ENCODE data around the gene IL16.

IL16 gene

DNA sequence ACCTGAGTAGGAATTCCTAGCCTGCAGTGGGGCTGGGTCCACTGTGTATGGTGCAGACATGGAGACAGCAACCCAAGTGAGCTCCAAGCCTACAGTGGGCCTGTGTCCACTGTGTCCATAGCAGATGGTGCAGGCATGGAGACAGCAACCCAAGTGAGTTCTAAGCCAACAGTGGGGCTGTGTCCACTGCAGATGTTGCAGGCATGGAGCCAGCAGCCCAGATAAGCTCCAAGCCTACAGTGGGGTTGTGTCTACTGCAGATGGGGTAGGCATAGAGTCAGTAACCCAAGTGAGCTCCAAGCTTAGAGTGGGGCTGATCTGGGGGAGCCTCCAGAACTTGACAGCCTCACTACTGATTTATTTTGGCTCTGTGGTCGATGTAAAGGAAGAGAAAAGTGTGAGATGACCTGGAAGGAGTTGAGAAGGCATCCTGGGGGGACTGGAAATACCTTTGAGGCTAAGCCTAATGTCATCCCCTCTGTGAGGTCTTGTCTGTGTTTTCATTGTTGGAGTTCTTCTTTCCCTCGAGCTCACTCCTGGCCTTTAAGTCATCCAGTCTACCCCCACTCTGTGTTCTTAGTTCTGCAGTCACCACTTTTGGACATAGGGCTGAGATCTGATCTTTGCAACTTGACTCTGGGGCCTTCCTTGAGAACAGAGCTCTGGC is 22.4 kb upstream of the IL16 start:
- no peak for DNase-seq (ENCODE audit: low read depth in 1 of 2, low spot score in 1 of 2)

DNA sequence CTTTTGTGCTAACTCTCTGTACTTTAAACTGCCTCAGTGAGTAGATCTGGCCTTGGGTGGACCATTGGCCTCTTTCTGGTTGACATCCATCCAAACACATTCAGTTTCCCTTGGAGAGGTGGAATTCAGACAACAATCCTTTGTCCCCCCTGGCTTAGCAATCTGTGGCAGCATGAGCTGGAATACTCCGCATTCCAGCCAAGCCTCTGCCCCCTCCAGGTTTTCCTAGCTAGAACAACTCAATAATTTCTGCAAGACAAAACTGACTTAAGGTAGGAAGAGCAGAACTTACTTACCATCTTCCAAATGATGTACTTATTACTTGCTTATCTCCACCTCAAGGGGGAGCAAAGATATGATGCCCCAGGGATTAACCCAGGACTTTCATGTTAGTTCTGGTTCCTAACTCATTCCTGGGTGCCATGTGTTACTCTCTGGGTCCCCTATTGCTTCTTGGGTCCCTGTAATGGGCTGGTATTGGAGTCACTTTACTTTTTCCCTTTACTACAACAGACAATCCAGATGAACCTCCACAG is 21.8 kb upstream of the IL16 start:
- no peak for DNase-seq (ENCODE audit: low read depth in 1 of 2, low spot score in 1 of 2)

DNA sequence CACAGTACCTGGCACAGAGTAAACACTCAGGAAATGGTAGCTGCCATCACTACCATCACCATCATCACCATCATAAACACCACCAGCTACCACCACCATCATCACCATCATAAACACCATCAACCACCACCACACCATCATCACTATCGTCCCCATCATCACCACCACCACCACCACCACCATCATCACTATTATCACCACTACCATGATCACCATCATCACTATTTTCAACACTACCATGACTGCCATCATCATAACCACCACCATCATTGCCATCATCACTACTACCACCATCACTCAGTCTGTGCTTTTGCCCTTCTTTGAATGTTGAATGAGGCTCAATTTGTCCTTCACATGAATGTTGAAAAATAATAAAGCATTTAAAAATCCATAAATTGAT is 21.2 kb upstream of the IL16 start:
- no peak for DNase-seq (ENCODE audit: low read depth in 1 of 2, low spot score in 1 of 2)

DNA sequence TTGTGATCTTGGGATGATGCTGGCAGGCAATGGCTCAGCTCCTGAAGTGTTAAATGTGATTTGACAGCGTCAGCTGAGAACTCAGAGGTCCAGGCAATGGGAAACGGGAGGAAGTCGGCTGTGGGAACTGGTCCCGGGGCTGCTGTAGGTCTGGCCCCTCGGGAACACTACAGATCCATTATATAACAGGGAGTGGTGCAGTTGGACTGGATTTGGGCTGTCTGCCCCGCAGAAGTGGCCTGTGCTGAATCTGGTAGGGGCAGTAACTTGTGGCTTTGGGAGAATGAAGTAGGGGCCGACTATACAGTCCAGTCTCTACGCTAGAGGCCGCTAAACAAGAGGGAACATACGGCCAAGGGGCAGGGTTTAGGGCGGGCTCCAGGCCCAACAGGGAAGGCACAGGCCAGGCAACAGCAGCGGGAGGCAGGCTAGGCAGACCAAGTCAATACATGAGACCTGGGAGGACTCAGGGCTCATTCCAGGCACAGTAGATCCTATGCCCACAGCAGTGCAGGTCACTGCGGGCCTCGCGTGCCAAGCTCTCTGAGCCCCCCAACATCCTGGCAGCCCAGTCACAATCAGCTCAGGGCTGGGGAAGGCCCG is 20.3 kb upstream of the IL16 start:
- no peak for DNase-seq (ENCODE audit: low read depth in 1 of 2, low spot score in 1 of 2)

DNA sequence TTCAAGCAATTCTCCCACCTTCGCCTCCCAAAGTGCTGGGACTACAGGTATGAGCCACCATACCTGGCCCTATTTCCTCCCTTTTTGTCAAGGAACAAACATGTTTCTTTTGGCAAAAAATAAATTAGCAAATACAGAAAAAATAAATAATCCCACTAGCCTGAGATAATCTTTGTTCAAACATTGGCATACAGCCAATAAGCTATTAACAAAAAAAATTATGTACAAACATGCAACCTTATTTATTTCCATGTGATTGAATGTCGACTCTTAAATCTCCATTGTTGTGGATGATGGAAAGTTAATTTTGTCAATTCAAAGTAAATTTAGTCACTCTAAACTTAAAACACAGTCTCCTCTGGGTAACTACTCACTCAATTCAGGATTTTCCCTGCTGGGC is 18.3 kb upstream of the IL16 start:
- no peak for DNase-seq (ENCODE audit: low read depth in 1 of 2, low spot score in 1 of 2)

DNA sequence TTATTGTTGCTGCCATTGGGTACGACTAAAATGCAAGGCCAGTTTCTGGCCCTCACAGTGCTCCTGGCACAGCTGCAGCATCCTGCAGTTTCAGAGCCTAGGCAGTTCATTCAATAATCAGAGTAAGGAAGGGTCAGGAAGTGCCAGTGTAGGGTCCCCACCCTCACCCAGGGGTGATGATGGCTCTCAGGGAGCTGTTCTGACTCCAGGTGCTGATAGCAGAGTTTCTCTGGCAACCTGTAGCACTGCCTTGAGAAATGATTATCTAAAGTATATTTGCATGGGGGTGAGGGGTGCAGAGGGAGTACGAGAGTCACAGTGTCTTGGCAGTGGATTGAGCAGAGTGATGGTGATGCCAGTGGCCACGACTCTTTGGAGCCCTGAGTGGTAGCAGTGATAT is 15.5 kb upstream of the IL16 start:
- DNase-seq (ENCODE audit: low read depth in 1 of 2, low spot score in 1 of 2): no peak

DNA sequence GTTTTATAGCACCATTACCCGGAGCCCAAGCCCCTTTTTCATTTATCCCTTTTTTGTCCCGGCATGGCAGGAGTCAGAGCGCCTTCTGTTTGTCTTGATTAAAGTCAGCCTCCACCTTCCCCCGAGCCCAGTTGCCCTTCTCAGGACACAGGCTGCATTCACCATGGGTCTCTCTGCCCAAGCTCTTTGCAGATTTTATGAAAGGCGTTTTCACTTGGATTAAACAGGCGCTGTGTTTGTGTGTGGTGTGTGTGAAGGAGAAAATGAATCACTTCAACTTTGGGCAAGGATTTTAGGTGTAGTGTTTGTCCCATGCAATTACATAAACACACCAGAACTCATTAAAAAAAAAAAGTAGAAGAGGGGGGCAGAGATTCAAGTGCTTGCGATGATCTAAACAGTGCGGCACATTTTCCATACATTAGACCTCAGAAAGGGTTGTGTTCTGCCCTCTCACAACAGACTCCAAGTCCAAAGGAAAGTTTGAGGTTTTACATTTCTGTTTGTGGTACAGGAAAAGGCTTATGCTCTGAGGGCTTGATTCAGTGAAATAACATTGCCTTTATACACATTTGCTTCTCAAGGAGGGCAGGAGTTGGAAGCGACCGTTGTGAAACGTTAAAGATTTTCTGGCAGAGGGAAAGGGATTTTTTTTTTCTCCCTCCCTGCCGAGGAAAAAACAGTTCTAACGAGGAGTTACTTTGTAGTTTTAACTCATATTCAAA is 14.5 kb upstream of the IL16 start:
- no peak for DNase-seq (ENCODE audit: low read depth in 1 of 2, low spot score in 1 of 2)

DNA sequence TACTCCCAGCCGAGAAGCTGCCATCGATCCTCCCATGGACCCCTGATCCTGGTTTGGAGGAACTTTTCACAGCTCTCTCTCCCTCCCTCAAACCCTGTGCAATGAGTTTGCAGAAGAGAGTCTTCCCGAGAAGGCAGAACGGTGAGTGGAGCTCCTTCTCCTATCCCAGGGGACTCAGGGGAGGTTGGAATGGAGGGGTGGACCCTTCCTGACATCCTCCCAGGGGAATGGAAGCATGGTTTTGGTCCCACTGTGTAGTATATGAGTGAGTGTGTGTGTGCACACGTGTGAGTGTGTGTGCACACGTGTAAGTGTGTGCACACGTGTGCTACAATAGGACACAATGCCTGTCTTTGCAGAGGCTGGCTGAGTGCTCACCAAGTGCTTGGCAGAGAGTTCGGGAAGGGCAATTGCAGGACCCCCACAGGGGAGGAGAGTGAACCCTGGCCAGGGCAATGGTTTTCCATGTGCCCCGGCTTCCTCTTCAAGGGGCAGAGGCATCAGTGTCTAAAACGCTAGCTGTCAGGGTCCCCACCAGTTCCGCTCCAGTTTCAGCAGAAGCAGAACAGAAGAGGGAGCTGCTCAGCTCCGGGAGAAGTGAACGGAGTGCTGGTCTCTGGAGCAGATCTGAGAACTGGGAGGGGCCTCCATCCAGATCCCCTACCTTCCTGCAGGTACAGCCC is 13.8 kb upstream of the IL16 start:
- DNase-seq (ENCODE audit: low read depth in 1 of 2, low spot score in 1 of 2): no peak

DNA sequence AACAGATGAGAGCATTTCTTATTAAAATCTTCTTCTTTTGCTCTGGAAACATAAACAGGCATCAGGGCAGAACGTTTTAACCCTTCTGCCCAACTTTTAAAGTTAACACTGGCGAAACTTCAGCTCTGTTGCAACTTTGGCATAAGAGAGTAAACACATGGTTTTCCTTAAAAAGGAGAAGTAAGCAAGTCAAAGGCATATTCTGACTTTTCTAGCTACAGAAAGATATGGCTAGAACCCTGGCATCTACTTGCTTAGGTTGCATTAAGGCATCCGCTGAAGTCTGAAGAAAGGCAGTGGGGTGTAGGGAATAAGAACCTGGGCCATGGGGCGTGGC is 13.3 kb upstream of the IL16 start:
- no peak for DNase-seq (ENCODE audit: low read depth in 1 of 2, low spot score in 1 of 2)

DNA sequence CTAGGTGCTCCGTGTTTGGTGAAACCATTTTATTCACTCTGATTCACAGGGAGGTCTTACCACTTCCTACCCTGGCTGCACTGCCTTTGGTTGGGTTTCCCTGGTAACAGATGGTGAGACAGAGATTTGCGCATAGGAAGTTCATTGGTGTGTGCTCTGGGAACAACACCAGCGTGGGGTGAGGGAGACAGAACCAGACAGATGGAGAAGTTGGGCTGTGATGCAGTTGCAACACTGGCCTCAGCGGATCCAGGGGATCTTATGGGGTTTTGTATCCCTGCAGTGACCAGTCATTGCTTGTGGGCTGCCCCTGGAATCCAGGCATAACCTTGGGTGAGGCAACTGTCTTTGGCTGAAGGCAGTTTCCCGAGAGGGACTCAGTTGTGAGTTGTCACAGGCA is 12.5 kb upstream of the IL16 start:
- DNase-seq (ENCODE audit: low read depth in 1 of 2, low spot score in 1 of 2): no peak

DNA sequence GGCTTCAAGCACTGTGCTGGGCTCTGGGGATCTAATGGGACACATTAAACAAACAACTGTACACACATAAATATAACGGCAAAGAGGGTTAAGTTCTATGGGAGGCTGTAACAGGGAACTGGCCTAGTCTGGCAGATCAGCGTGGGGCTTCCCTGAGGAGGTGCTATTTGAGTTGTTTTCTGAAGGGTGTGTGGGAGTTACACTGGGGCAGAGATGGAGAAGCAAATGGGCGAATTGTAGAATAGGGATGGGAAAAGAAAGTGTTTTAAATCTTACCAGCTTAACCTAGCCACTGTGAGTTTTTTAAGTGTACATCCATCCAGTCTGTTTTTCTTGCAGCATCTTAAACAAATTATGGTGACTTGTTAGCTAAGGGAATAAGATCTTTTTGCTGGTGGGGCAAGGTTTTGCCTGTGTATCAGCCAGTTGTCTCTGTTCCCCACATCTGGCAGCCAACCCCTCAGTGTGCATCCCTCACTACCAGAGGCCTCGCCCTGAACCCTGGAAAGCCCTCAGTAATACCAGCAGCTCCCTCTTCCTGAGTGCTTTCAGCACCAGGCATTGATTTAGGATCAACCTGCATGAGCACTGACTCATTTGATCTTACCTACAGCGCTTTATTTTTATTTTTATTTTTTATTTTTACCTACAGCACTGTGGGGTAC is 10.9 kb upstream of the IL16 start:
- no peak for DNase-seq (ENCODE audit: low read depth in 1 of 2, low spot score in 1 of 2)

DNA sequence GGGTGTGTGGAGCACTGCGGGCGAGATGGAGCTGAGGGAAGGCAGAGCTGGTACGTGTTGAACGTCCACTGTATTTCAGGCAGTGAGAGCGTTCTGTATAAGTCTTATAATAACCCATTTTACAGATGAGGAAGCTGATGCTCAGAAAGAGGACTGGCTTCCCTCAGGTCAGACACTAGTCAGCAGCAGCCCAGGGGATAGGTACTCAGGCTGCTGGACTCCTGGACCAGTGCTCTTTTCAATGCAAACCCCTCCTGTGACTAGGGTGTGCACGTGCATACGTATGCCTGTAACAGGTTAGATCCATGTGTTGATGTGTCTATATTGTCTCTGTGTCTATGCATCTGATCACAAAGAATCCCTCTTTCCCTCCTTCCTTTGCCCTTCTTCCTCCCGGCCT is 8.3 kb upstream of the IL16 start:
- no peak for DNase-seq (ENCODE audit: low read depth in 1 of 2, low spot score in 1 of 2)

DNA sequence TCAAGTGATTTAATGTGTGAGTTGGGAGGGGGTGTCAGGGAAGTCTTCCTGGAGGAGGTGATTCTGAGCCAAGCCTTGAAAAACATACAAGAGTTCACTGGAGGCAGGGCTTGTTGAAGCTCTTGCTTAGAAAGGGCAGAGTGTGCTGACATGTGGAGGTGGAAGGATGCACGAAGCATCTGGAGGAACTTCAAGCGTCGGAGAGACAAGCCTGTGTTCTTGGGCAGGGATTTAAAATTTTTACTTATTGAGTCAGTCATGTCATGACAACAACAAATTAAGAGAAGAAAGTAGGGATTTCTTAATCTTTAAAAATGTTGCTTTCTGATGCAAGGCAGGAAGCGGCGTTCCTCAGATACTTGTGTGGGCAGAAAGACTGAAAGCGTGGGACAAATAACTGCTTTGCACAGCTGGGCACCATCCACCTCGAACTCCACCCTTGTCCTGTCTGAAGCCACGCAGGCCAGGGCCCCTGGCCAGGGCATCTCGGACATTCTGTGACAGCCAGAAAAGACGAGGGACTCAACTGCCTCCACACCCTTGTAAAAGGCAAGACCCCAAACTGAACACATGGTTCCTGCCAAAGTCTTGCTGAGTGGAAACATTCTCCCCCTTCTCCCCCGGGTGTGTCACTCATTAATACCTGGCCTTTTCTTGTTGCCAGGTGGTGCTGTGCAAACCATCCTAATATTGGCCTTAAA is 6.9 kb upstream of the IL16 start:
- DNase-seq (ENCODE audit: low read depth in 1 of 2, low spot score in 1 of 2): no peak

DNA sequence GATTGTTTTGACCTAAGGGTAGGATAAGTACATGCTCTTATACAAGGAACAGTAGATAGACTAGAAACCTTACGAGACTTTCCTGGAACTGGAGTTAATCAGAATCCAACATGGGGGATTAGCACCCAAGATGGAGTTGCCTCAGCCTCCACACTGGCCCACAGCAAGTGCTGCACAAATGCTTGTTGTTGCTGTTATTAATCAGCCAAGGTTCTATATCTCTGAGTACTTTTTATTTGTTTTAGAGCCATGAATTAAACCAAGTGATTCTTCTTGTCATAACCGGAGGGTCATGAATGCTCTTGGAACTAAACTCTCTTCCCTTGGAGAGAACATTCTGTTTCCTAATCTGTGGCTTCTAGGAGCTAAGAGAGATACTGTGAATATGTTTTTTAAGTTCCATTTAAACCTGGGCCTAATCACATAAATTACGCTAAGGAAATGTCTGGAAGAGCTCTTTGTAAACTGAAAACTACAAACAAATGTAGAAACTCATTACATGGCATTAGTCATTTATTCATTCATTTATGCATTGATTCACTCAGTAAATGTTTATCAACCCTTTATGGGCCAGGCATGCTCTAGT is 5.7 kb upstream of the IL16 start:
- no peak for DNase-seq (ENCODE audit: low read depth in 1 of 2, low spot score in 1 of 2)

DNA sequence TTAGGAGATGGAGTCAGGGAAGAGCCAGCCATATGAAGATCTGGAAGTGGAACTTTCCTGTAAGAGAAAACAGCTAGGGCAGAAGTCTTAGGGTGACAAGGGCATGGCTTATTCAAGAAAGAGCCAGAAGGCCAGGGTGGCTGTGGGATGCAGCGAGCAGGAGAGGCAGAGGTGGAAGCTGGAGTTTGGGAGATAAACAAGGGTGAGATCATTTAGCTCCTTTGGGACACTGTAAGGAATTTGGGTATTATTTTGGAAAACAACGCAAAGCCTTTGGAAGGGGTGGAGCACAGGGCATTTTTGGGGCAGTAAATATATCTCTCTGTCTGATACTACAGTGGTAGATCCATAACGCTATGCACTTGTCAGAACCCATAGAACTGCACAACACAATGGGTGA is 5.0 kb upstream of the IL16 start:
- no peak for DNase-seq (ENCODE audit: low read depth in 1 of 2, low spot score in 1 of 2)

DNA sequence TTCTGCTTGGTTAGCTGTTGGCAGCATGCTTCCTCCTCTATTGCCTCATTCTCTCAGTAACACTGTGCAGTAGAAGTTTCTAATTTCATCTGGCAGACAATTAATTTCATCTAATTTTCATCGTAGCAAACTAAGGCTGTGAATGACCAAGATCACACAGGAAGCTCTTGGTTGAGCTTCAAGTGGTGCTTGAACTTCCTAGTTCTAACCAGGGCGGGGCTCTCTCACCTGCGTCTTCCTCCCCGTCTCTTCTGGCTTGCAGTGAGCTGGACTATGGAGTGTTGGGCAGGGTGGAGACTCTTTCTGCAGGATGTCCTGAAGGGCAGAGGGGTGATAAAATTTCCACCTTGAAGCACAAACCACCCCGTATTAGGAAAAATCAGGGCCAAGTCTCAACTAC is 2.0 kb upstream of the IL16 start:
- no peak for DNase-seq (ENCODE audit: low read depth in 1 of 2, low spot score in 1 of 2)

DNA sequence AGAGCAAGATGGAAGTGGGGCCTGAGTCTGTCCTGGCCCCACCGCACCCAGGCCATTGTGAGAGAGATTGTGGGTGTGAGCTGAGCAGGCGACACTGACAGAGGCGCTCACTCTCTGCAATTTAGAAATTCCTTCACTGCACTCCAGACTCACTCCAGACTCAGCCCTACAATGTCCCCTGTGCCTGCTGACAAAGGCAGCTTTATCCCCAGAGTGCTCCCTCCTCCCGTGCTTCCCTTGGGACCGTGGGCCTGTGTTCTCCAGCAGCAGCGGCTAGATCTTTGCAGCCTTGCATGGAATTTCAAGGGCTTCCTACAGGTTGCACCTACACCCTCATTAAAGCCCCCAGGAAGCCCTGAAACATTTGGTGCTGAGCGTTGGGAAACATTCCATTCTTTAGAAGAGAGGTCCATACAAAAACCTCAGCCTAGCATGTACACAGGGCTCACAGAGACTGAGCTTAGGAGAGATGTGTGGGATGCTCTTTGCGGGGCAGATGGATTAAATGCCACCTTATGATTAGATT is 1.3 kb upstream of the IL16 start:
- no peak for DNase-seq (ENCODE audit: low read depth in 1 of 2, low spot score in 1 of 2)

DNA sequence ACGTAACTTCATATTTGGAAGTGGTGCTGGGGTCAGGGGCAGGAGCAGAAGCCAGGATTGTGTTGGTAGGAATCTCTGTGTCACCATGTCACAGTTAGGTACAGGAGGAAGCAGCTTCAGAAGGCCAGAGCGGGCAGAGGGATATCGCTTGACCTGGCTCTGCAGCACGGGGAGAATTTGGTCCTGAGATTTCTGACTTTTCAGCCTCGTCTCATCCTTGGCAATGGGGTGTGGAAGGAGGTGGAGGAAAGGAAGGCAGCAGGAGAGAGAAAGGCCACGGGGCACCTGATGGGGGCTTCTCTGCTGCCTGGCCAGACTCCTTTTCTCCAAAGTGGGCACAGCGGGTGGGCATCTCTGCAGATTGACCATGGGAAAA is 564 bp downstream of the IL16 start:
- DNase-seq (ENCODE audit: low read depth in 1 of 2, low spot score in 1 of 2): no peak

DNA sequence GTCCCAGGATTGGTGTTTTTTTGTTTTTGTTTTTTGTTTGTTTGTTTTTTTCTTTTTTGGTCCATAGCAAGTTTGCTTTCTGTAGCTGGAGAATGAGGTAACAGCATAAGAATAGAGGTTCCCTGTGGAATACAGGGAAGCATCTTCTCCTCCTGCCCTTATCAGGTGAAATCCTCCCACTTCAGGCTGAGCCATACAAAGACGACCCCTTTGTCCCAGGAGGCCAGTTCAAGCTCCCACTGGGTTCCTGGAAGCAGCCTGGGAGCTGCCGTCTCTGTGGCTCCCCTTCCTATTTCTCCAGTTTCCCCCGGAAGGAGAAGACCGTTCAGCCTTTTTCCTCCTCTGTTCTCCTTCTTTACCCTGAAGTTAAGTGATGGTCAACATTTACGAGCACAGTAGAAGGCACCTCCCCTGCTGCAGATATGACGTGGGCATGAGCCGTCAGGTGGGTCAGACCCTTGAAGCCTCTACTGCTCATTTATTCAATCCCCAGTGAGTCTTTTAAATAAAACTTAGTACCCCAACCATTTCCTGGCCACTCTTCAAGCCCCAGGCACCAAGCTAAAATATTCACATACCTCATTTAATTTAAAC is 1.1 kb downstream of the IL16 start:
- DNase-seq (ENCODE audit: low read depth in 1 of 2, low spot score in 1 of 2): no peak

Data from activated CD4-positive, alpha-beta T cell treated with anti-CD3 and anti-CD28 coated beads, Interleukin-2, amount 50 U/mL, for 24 hours (primary cell).